GM21360 (cell line): ENCODE measurements around the gene PIP4K2B.
A peak's percentile ranks its signal among the peaks of the same experiment; 100 is the strongest.

Experiments
- ATAC-seq: cut with Tn5 transposase; IDR thresholded peaks from one replicate; pipeline ENCODE4 v1.9.1; 2021; ENCODE audit warnings: mild to moderate bottlenecking, moderate library complexity; ENCODE audit not compliant: unreplicated experiment

Gene PIP4K2B

DNA sequence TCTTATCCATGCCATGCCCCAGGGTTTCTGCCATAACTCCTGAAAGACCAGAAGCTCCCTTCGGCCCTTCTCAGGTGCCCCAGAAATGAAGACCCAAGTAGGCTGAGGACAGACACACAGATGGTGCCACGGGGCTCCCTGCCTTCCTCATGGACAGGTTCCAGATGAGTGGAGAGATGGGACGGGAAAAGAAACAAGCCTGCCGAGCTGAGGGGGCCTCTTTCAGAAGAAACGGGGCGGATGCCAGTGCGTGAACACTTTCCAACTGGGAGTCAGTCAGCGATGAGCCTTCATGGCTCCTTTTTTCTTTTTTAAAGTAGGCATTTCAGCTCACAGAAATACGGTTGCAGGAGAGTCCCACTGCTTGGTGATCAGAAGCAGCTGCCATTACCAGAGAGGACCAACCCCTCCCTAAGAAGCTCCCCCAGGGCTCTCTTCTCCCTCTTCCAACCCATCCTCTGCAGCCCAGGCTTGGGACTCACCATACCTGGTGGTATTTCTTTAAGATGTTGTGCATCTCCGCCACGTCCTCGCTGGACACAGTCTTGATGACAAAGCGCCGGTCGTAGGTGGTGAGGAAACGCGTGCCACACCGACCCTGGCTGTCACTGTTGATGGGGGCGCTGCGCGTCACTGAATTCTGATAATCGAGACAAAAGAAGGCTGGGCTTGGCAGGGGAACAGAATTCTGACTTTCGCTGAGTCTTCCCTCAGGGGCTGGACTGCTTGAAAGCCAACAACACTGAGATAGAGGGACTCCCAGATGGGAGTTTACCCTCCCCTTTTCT lies 19.2 kb downstream of the PIP4K2B start:
- ATAC-seq = no peak

DNA sequence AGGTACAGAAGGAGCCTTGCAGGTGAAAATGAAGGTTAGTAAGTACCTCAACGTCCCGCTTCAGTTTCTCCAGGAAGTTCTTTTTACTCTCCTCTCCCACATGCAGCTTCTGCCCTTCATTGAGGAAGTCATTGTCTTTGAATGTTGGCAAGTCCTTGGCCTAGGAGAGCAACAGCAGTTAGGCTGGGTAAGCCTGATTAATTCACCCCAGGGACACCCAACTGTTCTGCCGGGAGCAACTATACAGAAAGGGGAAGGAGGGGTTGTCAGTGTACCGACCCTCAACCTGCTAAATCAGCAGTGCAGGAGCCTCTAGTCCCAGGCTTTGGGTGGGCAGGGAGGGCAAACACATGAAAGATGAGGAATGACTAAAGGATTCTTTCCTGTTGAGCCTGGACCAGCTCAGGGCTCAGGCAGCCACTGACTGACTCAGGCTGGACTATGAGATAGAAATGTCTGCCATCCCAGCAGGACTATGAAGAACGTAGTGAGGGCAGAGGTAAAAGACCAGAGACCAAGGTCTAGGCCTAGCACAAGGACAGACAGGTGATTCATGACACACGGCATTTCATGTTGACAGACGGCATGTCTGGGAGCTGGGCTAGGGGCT lies 21.6 kb downstream of the PIP4K2B start:
- ATAC-seq = no peak

DNA sequence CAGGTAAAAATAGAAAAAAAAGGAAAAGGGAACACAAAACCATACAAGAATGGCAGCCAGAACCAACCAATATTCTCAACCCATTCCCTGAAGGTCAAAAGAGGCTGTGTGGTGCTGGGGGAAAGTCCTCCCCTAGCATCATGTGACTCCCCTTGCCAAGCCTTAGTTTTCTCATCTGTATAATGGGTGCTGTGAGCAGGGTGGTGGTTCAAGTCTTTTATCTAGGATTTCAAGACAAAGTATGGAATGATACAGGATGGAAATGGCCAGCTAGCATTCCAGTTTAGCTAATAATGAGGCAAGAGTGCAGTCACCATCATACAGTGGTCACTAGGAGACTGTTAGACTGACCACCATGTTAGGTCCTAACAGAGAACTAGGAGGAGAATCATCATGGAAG lies 26.1 kb downstream of the PIP4K2B start:
- no peak for ATAC-seq

DNA sequence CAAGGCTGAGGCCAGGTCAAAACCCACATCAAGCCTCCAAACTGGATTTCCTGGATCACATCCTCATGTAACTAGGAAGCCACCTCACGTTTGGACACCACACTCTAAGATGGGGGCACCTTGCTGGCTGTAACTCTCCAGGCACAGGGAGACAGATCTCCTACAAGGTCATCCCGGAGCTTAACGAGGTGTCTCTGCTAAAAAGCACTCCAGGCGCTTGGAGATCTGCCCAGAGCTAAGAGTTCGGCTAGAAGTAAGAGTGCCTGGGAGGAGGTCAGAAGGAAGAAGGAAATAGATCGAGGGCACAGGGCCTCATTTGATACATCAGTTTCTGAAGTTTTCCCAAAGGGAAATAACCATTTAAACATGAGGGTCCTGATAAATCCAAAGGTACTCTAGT lies 30.9 kb downstream of the PIP4K2B start:
- no peak for ATAC-seq

DNA sequence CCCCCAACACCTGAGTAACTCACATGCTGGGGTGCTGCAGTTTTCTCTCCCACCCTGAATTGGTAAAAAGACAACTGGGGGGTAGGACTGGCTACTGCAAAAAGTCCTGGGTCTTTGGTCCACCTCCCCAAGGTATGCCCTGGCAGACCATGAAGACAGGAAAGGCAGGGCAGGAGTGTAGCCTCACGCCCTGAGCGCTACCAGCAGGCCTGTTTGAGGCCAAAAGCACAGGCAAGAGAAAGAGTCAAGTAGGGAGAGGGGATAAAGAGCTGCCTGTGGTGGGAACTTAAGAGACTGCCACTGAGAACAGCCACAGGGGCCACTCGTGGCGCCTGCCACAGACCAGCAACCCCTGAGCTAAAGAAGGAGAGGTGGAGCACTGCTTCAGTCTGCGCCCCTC lies 33.0 kb downstream of the PIP4K2B start:
- ATAC-seq = no peak

DNA sequence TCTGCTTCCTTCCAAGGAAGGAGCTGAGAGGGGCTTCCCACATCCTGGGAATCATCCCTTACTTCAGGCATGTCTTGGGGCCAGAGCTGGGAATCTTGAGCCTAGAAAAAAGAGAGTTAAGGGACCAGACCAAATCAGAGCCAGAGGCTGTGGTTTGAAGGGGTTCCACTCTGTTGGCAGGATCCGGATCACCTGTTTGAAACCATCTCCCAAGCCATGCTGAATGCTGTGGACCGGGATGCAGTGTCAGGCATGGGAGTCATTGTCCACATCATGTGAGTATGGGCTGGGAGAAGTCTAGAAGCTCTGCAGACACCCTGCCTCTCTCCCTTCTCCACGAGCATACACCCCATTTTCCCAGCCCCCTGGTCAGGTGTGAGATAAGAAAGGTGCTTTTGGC lies 37.1 kb downstream of the PIP4K2B start:
- ATAC-seq = no peak

DNA sequence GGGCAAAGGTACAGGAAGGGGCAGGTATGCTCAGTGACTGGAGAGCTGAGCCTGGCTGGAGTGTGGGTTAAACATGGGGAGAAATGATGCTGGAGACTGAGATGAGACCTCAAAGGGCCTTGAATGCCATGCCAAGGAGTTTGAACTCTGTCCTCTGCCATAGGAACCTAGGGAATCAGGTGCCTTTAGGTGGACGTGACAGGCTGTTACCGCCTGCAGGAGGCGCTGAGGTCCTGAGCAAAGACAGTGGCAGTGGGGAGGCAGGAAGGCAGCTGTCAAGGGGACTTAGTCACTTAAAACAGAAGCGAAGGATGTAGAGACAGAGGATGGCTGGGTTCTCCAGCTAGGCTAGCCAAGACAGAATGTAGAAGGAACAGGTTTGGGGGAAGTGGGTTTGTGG lies 37.7 kb downstream of the PIP4K2B start:
- ATAC-seq = no peak

DNA sequence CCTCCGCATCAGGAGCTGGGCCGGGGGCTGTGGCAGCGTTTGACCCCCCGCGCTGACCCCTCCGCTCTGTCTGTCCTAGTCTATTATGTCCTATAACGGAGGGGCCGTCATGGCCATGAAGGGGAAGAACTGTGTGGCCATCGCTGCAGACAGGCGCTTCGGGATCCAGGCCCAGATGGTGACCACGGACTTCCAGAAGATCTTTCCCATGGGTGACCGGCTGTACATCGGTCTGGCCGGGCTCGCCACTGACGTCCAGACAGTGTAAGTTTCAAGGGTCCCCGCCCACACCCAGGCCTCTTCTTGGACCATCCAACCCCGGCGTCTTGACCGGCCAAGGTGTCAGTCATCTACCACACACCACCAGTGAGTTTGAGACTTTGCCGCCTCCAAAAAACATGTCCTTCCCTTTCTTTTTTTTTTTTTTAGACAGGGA lies 46.3 kb downstream of the PIP4K2B start:
- ATAC-seq = no peak

DNA sequence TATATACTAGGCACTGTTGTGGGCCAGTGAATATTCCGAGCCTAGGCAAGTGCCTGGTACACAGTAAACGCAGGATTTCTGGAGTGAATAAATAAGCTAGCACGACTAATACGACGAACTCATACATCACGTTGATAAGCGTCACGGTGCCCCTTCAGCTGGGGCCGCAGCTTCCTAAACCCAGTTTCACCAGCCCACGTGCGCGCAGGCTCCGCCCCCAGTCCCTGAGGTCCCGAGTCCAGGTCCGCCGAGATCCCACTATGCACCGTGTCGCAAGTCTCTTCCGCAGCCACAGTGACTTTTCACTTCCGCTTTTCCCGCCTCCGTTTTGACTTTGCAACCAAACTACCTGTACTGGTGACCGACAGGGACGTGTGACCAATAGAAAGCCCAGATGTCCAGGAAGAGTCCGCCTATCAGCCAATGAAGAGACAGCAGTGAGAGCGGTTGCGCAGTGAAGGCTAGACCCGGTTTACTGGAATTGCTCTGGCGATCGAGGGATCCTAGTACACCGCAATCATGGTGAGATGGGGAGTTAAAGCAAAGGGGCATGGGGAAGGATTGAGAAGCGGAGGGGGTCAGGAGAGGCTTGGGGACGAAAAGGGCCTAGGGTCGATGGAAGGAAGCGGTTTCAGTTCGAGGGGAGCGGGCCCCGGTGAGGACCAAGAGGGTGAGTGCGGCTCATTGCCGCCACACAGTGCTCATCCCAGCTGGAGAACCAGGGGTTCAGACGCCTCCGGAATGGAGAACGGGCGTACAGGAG lies 46.9 kb downstream of the PIP4K2B start, which contains the start of gene PSMB3:
Gene PSMB3 (plus strand): TSS at position 434 of the 763 bp plus-strand sequence. CDS start 86 bp downstream, at position 520.
- peak; percentile 80 for ATAC-seq

DNA sequence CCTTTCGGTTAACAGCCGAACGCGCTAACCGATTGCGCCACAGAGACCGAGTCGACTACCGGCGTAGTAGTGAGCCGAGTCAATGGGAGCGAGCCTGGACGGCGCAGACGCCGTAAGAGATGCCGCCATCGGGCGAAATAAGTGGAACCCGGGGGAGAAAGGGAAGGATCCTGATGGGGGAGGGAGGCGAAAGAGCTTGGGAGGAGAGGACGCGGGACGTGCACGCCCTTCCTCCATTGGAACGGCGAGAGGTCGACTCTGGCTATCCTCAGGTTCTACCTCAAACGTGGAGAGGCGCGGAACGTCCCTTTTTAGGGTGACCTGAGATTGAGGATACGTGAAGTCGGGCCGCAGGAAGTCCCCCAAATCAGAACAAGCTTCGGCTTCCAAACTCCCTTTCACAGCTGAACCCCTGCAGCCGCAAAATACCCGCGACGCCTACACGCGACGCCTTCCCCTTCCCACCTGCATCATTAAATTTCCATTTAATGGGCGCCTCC lies 47.5 kb downstream of the PIP4K2B start:
- peak; percentile 29 for ATAC-seq

DNA sequence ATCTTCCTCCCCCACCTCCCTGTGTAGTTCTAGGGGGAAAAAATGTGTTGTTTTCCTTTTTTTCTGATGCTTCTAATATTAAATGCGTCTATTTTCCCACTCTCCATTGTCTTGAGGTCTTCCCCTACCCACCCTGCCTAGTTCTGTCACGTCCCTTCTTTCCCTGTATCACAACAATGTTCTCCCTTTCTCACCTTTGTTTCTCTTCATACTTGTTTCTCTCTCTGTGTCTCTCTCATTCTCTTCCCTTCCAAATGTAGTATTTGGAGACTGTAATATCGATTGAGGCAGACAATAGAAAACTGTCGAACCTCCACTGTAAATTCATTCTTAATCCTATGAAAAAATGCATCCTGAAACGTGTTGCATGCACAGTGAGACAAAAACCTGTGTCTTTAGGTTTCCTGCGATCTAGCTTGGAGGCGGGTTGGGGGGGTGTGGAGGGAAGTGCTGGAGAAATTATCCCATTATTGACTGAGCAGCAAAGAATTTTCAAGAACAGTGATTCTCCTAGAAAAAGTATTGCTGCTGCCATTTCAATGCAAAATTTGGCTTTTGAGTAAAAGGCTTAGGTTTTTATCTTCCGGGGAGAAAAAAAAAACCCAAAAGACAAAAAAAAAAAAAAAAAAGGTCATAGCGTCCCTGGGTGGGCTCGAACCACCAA lies 48.1 kb downstream of the PIP4K2B start:
- no peak for ATAC-seq

DNA sequence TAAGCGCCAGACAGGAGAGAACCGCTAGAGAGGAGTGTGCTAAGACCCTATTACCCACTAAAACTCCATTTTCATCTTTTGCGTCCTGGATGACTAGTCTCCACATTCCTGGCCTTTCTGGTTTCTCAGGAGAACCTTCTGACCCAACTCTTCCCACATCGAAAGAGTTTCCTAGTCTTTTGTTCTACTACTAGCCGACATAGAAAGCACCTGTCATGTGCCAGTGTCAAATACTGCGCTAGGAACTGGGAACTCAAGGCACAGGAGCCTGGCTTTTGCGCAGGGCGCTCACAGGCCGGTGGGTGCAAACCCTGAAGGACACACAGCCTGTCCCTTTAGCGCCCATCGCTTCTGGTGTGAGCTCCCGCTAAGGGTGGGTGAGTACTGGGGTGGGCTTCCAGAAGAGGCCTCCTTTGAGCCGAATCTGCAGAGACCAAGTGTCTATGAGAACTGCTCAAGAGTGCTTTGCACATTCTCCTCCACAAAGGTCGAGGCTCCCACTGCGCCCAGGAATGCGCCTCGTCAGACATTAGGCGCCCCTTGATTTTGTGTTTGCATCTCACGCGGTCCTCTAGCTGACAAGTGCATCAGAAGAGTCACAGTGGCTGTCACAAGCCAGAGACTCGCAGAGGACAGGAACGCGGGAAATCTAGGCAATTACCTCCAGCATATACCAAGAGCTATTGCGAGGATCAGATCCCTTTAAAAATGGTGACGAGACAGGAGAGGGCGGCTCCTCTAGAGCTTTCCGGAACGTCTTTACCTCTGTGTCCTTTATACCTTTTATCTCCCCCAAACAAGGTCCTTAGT lies 48.8 kb downstream of the PIP4K2B start:
- ATAC-seq = no peak

DNA sequence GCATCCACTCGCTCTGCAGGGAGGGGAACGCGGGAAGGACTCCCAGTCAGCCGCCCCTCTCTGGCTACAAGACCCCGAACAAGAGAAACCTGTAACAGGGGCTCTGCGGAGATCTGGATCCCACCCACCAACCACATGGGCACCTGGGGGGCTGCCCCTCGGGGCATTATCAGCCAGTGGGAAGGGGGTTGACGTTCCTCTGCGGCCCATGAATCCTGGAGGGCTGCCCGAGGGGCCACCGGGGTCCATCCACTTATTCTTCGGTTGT lies 49.4 kb downstream of the PIP4K2B start:
- no peak for ATAC-seq

DNA sequence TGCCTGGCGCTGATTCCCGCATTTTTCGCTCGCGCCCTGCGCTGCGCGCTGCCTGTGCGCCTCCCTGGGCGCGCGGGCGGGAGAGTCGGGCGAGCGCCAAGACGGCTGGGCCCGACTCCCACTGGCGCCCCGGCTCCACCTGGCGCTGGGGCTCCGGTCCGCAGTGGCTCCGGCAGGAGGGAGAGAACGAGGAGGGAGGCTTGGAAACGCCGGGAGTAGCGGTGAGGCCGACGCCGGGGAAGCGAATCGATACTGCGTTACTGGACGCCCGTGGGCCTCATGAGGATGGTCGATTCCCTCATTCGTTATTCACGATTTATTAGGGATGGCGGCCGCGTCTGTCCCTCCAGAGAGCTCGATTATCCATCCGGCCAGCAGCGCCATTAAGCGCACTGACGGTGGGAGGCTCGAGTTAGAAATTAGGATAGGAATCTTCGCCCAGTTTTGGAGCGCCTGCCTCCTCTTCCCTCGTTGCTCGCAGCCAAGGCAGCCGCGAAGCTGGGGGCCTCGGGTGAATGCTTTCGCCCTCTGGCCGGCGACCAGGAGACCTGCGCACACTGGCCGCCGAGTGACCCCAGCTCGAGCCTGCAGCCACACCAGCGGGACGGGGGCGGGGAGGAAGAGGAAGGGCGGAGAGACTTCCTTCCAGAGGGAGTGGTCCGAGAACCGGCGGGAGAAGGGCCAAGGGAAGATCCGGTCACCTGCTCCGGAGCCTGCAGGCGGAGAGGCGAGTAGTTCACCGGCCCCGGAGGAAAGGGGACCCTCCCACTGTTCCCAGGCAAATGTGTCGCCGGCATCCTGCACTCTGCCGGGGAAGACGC lies 49.9 kb downstream of the PIP4K2B start:
- ATAC-seq = no peak

DNA sequence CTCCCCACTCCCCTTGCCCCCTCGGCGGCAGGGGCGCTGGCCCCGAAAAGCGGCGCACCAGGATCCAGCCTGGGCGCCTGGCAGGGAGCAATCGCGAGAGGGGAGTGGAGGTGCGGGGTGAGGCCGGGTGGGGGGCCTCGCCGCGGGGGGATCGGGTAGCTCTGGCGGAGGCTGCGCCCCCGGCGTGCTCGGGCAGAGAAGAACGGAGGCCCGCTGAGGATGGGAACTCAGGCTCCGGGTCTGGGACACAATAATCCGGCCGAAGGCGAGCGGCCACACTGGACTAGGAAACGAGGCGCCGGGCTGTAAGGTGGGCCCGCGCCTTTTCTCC lies 50.5 kb downstream of the PIP4K2B start:
- no peak for ATAC-seq

DNA sequence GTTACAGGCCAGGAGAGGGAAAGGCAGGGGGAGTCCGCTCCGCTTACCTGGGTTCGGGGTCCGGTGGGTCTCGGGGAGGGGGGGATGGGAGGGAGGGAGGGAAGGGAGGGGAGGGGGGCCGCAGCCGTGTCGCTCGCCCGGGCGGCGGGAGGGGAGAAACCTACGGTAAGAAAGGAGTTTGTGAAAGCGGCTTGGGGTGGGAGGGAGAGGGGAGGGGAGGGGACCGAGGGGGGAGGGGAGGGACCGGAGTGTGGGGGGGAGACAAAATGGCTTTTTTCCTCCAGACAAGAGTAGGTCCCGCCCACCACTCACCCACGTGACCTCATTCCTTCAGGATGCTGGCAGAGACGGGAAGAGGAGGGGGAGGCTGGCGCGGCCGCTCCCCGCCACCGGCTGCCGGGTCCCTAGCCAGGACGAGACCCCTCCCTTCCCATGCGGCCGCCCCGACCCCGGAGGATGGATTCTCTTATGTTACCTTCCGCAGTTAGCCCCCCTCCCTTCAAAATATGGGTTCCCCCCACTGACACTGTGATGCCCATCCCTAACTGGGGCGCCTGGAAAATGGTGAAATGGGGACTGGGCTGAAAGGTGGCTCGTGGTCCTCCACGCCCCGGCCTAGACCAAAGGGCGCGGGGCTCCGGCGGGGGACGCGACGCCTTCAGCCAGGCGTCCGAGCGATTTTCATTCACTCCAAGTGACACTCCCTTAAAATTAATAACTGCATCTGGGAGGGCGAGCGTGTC lies 51.0 kb downstream of the PIP4K2B start, which contains the start of gene PCGF2:
Gene PCGF2 (minus strand): TSS at position 188 of the 743 bp plus-strand sequence. CDS start 7,934 bp downstream, outside the sequence.
- no peak for ATAC-seq

DNA sequence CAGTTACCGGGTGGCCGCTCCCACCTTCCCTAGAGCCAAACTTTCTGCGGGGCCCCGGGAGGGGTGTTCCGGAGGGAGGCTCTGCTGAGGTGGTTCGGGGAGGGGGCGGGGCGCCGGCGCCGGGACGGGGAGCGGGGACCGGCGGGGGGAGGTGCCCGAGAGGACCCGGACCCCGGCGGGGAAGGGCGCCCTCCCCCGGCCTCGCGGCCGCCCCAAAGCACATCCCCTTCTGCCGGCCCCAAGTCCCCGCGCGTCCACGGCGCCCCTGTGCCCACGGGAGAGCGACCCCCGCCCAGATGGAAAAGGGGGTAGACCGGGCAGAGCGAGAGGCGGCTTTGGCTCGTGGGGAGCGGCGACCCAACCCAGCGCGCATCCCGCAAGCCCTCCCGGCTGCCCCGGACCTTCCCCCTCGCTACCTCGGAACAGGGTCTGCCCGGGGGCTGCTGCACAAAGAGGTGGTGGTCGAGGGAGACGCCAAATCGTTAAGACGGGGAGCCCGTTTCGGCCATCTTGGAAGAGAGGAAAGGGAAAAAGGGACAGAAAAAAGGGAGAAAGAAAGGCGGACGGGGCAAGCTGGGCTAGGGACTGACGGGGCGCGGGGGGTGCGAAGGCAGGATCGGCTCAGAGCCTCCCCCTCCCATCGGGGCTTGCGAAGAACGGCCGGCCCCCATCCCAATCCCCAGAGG lies 51.8 kb downstream of the PIP4K2B start:
- ATAC-seq = no peak

DNA sequence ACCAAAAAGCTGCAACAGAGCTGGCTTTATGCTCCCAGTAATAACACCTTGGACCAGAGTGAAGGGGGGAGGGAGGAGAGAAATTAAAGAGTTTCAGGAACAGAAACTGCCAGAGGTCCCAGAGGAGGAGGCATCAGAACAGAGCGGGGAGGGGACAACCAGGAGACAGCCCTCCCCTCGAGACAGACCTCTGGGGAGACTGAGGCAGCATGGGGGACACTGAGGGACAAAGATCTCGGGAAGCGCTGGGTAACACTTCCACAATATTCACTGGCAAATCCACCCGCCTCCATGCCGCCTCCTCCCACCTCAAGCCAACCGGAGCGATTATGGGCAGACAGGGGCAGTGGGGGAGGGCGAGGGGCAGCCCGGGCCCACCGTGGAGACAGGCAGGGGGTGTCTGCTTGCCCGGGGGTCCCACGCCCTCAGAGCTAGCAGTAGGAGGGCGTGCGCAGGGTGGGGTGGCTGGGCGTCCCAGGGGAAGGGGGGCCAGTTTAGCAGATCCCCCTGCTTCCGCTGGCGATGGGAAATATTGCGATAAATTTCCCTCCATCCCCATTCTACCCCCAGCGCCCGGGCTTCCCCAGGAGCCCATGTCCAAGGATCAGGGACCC lies 52.4 kb downstream of the PIP4K2B start:
- no peak for ATAC-seq
